Stromal cell of bone marrow (primary cell): ENCODE results near the gene ACSS3.
A peak's percentile ranks its signal among the peaks of the same experiment; 100 is the strongest.

Source experiments
- DNase-seq: peaks from one replicate; pipeline ENCODE4 v3.0.0-alpha.2; 2012; ENCODE audit warnings: low read depth

Gene ACSS3

GRCh38 chr12:81224626-81225025 is 146.7 kb downstream of the ACSS3 start:
- no peak for DNase-seq

GRCh38 chr12:81229759-81230158 is 151.9 kb downstream of the ACSS3 start:
- DNase-seq = no peak

- DNase-seq = no peak
Measured at GRCh38 chr12:81231574-81232368, 153.9 kb downstream of the ACSS3 start.

GRCh38 chr12:81245458-81245857 is 167.6 kb downstream of the ACSS3 start:
- DNase-seq = no peak

- DNase-seq = no peak
Measured at GRCh38 chr12:81245907-81246570, 168.2 kb downstream of the ACSS3 start.

- no peak for DNase-seq
Measured at GRCh38 chr12:81249976-81250375, 172.1 kb downstream of the ACSS3 start.

GRCh38 chr12:81252228-81252627 is 174.3 kb downstream of the ACSS3 start:
- DNase-seq = no peak

GRCh38 chr12:81253360-81253759 is 175.5 kb downstream of the ACSS3 start:
- no peak for DNase-seq

- DNase-seq = no peak
Measured at GRCh38 chr12:81255456-81255855, 177.6 kb downstream of the ACSS3 start.

- DNase-seq = no peak
Measured at GRCh38 chr12:81255947-81256346, 178.1 kb downstream of the ACSS3 start.

- peak; percentile 40 for DNase-seq
Measured at GRCh38 chr12:81257947-81258551, 180.2 kb downstream of the ACSS3 start.

GRCh38 chr12:81259360-81259759 is 181.5 kb downstream of the ACSS3 start:
- DNase-seq = no peak

- DNase-seq = no peak
Measured at GRCh38 chr12:81261508-81262207, 183.8 kb downstream of the ACSS3 start.

- no peak for DNase-seq
Measured at GRCh38 chr12:81263072-81263471, 185.2 kb downstream of the ACSS3 start.

GRCh38 chr12:81270385-81270784 is 192.5 kb downstream of the ACSS3 start:
- DNase-seq = no peak

- no peak for DNase-seq
Measured at GRCh38 chr12:81274637-81275529, 197.0 kb downstream of the ACSS3 start.

GRCh38 chr12:81284137-81284536 is 206.3 kb downstream of the ACSS3 start:
- DNase-seq = peak; percentile 6

GRCh38 chr12:81288651-81289050 is 210.8 kb downstream of the ACSS3 start:
- no peak for DNase-seq

GRCh38 chr12:81294325-81295190 is 216.7 kb downstream of the ACSS3 start:
- no peak for DNase-seq

GRCh38 chr12:81295251-81295650 is 217.4 kb downstream of the ACSS3 start:
- no peak for DNase-seq
